Measurements from ENCODE around the gene RAB6A.
A peak's percentile ranks its signal among the peaks of the same experiment; 100 is the strongest.

RAB6A gene

DNA sequence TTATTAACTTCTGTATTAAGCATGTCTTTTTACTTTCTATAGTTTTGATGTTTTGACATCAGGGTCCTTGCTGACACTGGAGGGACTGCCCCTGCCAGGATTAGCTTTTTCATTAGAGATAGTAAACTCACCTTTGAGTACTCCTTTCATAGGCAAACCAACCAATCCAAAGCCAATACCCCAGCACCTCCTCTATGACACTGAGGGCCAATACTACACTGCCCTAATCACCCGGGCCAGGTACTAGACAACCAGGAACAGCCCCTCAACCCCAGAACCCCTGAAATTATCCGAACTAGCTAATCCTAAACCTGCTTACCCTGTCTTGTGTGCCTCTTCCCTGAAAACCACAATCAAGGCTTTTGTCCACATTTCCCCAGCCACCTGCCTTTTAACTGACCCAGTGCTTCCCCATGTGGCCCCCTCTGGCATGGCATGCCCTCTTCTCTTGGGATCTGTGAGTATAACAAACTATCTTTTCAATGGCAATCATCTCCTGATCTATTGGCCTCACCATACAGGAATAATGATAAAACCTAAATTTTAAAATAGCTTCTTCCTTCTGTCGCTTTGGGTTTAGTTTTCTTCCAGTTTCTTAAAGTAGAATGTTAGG, 31.2 kb downstream of the RAB6A start:
- no peak for DNase-seq (ENCODE audit: low read depth)
- H3K4me3 ChIP-seq (ENCODE audit: control insufficient read depth, low read depth, low read length) = no peak overlapping the region
- TF ChIP-seq CTCF (conservative IDR thresholded peaks at IDR 0.05; ENCODE audit: control insufficient read depth, insufficient read depth, low read depth, low read length) = peak; percentile 50

DNA sequence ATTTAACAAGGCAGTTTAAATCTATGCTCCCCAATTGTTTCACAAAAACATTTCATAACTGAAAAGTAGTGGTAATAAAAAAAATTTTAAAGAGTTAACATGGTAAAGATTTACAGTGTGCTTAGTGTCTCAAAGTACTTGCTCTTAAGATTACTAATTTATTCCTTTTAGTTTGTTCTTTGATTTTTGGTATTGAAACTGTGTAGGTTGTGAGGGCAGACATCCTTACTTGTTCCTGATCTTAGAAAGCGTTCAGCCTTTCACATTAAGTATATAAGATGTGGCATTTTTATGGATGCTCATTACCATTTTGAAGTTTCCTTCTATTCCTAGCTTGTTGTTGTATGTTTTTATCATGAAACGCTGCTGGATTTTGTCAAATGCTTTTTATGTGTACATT, 32.9 kb downstream of the RAB6A start:
- no peak for TF ChIP-seq CTCF (conservative IDR thresholded peaks at IDR 0.05; ENCODE audit: control insufficient read depth, insufficient read depth, low read depth, low read length)
- H3K4me3 ChIP-seq (ENCODE audit: control insufficient read depth, low read depth, low read length) = no peak overlapping the region
- DNase-seq (ENCODE audit: low read depth) = no peak

GRCh38 chr11:73726825-73727224, 34.0 kb downstream of the RAB6A start:
- DNase-seq (ENCODE audit: low read depth) = no peak
- no peak overlapping the region for H3K4me3 ChIP-seq (ENCODE audit: control insufficient read depth, low read depth, low read length)
- TF ChIP-seq CTCF (conservative IDR thresholded peaks at IDR 0.05; ENCODE audit: control insufficient read depth, insufficient read depth, low read depth, low read length) = no peak

GRCh38 chr11:73717136-73717535, 43.7 kb downstream of the RAB6A start:
- TF ChIP-seq CTCF (conservative IDR thresholded peaks at IDR 0.05; ENCODE audit: control insufficient read depth, insufficient read depth, low read depth, low read length) = no peak
- H3K4me3 ChIP-seq (ENCODE audit: control insufficient read depth, low read depth, low read length) = no peak overlapping the region
- DNase-seq (ENCODE audit: low read depth) = no peak

- TF ChIP-seq CTCF (conservative IDR thresholded peaks at IDR 0.05; ENCODE audit: control insufficient read depth, insufficient read depth, low read depth, low read length) = no peak
- H3K4me3 ChIP-seq (ENCODE audit: control insufficient read depth, low read depth, low read length) = no peak overlapping the region
- DNase-seq (ENCODE audit: low read depth) = no peak
Observed at GRCh38 chr11:73716153-73717056, 44.5 kb downstream of the RAB6A start.

DNA sequence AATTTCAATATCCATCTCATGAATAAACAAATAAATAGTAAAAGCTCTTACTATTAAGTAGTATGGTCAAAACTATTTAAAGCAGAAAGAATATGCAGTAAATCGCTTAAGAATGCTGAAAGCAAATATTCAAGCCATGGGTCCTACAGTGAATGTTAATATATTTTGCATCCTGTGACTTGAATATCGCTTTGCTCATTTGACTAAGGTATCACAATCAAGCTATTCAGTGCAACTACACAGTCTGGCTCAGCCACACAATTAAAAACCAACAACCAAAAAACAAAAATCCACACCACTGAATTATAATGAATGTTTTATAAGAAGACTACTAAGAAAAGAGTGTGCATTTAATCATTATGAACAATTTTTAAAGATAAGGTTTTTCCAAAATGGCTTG, 45.3 kb downstream of the RAB6A start:
- H3K4me3 ChIP-seq (ENCODE audit: control insufficient read depth, low read depth, low read length) = no peak overlapping the region
- DNase-seq (ENCODE audit: low read depth) = no peak
- no peak for TF ChIP-seq CTCF (conservative IDR thresholded peaks at IDR 0.05; ENCODE audit: control insufficient read depth, insufficient read depth, low read depth, low read length)

All from fibroblast of mammary gland (primary cell).